Activated T-helper 2 cell treated with anti-CD3 and anti-CD28 coated beads, Interferon-gamma antibody, Interleukin-2, Interleukin-4, amounts not matched to agents 10 μg/mL and 5 μg/mL and 100 μg/mL, durations not matched to agents 14 hours and 24 hours and 36 hours (primary cell): ENCODE measurements around the gene NID1. TPM values are rescaled to one million over a fixed set of nuclear protein-coding genes. Genes with fewer than 3 reads are reported as not detected.

ENCODE experiments used
- DNase-seq: peaks from one replicate; pipeline ENCODE4 v3.0.0; 2021; ENCODE audit warnings: low spot score
- H3K27ac Mint-ChIP-seq: one replicate; pipeline ENCODE4 v1.8.0; 2021; ENCODE audit warnings: mixed read lengths
- H3K27me3 Mint-ChIP-seq: one replicate; pipeline ENCODE4 v1.8.0; 2021; ENCODE audit warnings: low read depth, mixed read lengths
- H3K36me3 Mint-ChIP-seq: one replicate; pipeline ENCODE4 v1.8.0; 2021; ENCODE audit warnings: low read depth, mixed read lengths
- H3K4me1 Mint-ChIP-seq: one replicate; pipeline ENCODE4 v1.8.0; 2021; ENCODE audit warnings: low read depth, mixed read lengths
- H3K4me3 Mint-ChIP-seq: one replicate; pipeline ENCODE4 v1.8.0; 2021; ENCODE audit warnings: low read depth, mild to moderate bottlenecking, moderate library complexity, mixed read lengths
- H3K9me3 Mint-ChIP-seq: one replicate; pipeline ENCODE4 v1.8.0; 2021; ENCODE audit warnings: mixed read lengths
- intact Hi-C: fragments of 100-400 bp; cut with micrococcal nuclease; formaldehyde crosslinking; loops from one replicate; pipeline ENCODE4 v1.15.1; 2023
- total RNA-seq: library from RNA; stranded (reverse); gene quantifications from 2 replicates; pipeline ENCODE4 v1.2.3, GENCODE V29; 2022

NID1 gene
- total RNA-seq, 1 donor from 2014 or later = 0.55 TPM

DNA sequence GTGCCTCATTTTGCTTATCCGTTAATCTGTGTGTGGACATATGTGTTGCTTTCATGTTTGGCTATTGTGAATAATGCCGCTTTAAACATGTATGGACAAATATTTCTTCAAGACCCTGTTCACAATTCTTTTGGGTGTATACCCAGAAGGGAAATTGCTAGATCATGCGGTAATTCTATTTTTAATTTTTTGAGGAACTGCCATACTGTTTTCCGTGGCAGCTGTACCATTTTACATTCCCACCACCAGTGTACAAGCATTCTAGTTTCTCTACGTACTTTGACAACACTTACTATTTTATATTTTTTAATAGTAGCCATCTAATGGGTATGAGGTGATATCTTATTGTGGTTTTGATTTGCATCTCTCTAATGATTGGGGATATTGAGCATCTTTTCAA is 7.1 kb upstream of the NID1 start:
- H3K36me3 Mint-ChIP-seq = no peaks in the 10 kb centered on the region
- peaks cover 33% of the 10 kb centered on the region for H3K27me3 Mint-ChIP-seq
- DNase-seq = no peak
- H3K4me1 Mint-ChIP-seq = peaks cover 5% of the 10 kb centered on the region
- H3K4me3 Mint-ChIP-seq = no peak overlapping the region
- no peaks in the 10 kb centered on the region for H3K9me3 Mint-ChIP-seq
- intact Hi-C loops = no loop called here
- H3K27ac Mint-ChIP-seq = no peak overlapping the region

DNA sequence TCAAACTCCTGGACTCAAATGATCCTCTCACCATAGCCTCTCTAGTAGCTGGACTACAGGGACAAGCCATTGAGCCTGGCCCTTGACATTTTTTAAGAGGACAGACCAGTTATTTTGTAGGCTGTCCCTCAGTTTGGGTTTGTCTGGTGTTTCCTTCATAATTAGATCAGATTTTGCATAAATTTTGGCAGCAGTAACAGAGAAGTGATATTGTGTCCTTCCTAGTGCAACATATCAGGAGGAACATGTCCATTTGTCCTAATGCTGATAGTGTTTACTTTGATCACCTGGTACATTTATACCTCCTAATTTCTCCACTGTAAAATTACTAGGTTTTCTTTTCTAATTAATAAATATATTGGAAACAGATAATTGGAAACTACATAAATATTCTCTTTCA is 5.9 kb upstream of the NID1 start:
- H3K4me1 Mint-ChIP-seq = peaks cover 18% of the 10 kb centered on the region
- no peak overlapping the region for H3K4me3 Mint-ChIP-seq
- intact Hi-C loops = no loop called here
- no peaks in the 10 kb centered on the region for H3K9me3 Mint-ChIP-seq
- H3K27me3 Mint-ChIP-seq = peaks cover 34% of the 10 kb centered on the region
- H3K36me3 Mint-ChIP-seq = no peaks in the 10 kb centered on the region
- no peak overlapping the region for H3K27ac Mint-ChIP-seq
- no peak for DNase-seq

DNA sequence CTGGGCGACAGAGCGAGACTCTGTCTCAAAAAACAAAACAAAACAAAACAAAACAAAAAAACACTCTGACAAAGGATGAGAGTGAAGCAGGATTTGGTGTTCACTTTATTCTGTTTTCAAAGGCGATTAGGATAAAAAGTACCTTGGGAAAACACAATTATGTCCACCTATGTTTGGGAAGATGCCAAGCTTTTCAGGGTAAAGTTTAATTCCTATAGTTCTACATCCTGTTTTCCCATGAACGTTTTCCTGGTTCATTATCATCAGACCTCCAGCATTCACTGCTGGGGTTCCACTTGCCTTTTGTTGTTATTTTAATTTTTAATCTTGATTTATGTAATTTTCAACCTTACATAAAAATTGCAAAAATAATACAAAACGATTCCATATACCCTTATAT is 4.9 kb upstream of the NID1 start:
- Mint-ChIP-seq H3K27me3 (peaks cover 38% of the 10 kb centered on the region), H3K9me3 (no peaks in the 10 kb centered on the region), H3K36me3 (no peaks in the 10 kb centered on the region), H3K4me1 (peaks cover 22% of the 10 kb centered on the region), H3K27ac (no peak overlapping the region), H3K4me3 (no peak overlapping the region)
- intact Hi-C loops = loop anchor here (10.0 kb wide), 1 partner anchor 65 kb away; no protein-coding TSS in a partner anchor
- no peak for DNase-seq

DNA sequence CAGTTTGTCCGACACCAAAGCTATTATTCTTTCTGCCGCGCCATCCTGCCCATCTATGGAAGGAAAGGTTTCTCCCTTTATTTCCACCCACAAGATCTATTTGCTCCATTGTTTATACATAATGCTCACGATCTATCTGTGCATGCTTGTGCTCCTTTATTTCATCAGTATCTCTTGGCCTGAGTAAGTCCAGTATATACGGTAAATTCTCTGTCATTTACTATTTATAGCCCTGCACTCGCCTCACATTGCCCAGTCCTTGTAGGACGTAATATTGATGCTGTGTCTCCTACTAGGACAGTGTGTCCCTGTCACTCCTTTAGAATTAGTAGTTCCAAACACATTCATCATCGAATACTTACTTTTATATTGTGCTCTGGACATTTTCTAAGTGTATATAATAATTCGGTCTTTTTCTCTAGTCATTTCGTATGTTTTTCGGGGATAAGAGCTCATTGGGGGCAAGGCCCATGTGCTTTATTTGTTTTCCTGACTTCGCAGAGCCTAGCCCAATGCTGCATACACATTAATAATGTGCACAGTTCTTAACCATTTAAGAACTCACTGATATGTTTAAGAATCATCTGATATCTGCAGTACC is 3.1 kb upstream of the NID1 start:
- intact Hi-C loops = loop anchor here (10.0 kb wide), 1 partner anchor 63 kb away; no protein-coding TSS in a partner anchor
- Mint-ChIP-seq H3K4me1 (peaks cover 25% of the 10 kb centered on the region), H3K27ac (no peak overlapping the region), H3K27me3 (peaks cover 40% of the 10 kb centered on the region), H3K9me3 (no peaks in the 10 kb centered on the region), H3K4me3 (no peak overlapping the region), H3K36me3 (no peaks in the 10 kb centered on the region)
- no peak for DNase-seq

DNA sequence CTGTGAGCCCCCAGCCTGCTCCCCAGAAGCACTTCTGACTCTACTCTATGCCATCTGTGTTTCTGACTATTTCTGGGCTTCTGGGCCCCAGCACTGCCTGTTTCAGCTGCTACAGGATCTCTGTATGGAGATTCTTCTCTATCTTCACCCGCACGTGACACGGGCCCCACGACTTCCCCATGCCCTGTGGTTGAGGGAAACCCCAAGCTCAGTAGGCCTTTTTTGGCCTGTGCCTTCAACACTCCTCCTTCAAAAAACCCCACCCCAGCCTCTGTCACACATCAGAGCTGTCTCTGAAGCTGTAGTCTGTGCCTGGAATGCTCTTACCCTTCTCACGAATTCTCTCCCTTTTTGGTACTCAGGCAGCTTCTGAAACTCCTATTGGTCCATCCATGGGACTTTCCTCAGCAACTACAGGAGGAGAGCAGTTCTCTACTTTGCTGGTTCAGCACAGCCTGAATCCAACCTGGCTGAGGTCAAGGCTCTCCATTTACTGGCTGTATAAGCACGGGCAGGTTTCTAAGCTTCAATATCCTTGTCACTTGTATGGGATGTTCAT is 2.0 kb upstream of the NID1 start:
- Mint-ChIP-seq H3K27me3 (peaks cover 46% of the 10 kb centered on the region), H3K4me1 (peaks cover 25% of the 10 kb centered on the region), H3K36me3 (no peaks in the 10 kb centered on the region), H3K27ac (no peak overlapping the region), H3K4me3 (peak overlapping the region; percentile 27), H3K9me3 (no peaks in the 10 kb centered on the region)
- intact Hi-C loops = loop anchor here (10.0 kb wide), 1 partner anchor 62 kb away; no protein-coding TSS in a partner anchor
- peak; percentile 61 for DNase-seq

DNA sequence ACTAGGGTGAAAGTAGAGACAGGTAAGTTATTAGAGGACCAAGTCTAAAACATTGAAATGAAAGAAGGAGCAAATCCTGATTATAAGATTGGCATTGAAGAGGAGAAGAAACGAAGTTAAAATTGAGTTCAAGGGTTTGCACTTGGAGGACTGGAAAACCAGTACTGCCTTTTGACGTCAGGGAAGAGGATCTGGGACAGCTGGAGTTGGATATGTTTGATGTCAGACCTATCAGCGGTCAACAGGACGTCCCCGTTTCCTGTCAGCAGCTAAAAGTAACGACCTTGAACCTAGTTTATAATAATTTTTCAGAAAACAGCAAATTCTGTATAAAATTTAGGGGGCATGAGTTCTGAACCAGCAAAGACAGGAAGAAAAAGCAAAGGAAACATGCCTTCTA is 1.2 kb upstream of the NID1 start:
- Mint-ChIP-seq H3K9me3 (no peaks in the 10 kb centered on the region), H3K4me3 (peak overlapping the region; percentile 49), H3K27me3 (peaks cover 51% of the 10 kb centered on the region), H3K36me3 (no peaks in the 10 kb centered on the region), H3K27ac (no peak overlapping the region), H3K4me1 (peaks cover 25% of the 10 kb centered on the region)
- intact Hi-C loops = loop anchor here (10.0 kb wide), 1 partner anchor 61 kb away; no protein-coding TSS in a partner anchor
- no peak for DNase-seq

DNA sequence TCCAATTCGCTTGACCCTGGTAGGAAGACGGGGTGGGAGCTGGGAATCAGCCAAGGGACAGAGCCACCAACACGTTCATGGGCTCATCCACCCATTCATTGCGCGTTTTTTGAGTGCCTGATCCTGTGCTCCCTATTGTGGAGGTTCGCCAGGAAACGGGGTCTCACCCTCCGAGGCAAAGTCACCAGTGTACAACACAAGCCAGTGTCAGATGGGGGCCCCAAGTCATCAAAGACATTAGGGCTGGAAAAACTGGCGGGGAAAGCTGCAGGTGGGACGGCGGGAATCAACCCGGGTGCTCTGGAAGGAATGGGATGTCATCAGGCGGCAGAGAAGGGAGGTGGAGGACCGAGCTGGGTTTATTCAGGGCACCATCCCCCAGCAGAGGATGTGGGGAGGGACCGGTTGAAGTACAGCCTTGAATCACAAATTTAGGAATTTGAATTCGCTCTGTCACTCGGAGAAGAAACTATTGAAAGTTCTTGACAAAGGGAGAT is 667 bp upstream of the NID1 start:
- Mint-ChIP-seq H3K27ac (no peak overlapping the region), H3K36me3 (no peaks in the 10 kb centered on the region), H3K4me1 (peaks cover 25% of the 10 kb centered on the region), H3K9me3 (no peaks in the 10 kb centered on the region), H3K4me3 (peak overlapping the region; percentile 49), H3K27me3 (peaks cover 52% of the 10 kb centered on the region)
- intact Hi-C loops = loop anchor here (10.0 kb wide), 1 partner anchor 61 kb away; no protein-coding TSS in a partner anchor
- DNase-seq = no peak

DNA sequence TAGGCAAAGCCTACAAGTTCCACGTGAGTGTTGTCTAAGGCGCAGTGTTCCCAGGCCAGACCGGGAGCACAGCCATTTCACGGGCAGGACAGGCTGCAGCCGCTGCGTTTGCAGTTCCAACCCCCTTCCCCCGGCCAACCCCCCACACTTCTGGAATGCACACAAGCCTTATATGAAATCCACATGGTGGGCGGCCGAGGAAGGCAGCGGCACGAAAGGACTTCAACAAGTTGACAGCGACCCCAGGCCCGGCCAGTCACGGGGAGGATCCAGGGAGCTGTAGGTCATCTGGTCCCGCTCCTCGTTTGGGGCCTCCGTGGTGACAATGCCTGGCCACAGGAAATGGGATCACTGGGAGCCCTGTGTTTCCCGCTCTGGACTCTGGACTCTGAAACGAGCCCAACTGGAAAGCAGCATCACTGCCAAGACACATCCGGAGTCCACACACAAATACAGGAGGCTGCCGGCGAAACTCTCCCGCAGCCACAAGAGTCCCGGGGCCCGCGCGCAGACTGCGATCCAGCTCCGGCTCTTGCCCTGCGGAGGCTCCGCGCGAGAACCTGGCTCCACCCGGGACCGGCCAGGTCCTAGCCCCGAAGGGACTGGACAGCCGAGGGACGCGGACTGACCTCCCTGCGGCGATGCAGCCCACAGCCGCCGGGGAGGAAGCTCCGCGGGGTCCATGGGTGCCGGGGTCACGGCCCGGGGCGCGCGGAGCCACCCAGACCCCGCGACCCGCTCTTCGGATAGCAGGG is 794 bp downstream of the NID1 start:
- intact Hi-C loops = loop anchor here (10.0 kb wide), 1 partner anchor 59 kb away; no protein-coding TSS in a partner anchor
- peaks cover 49% of the 10 kb centered on the region for H3K27me3 Mint-ChIP-seq
- peaks cover 25% of the 10 kb centered on the region for H3K4me1 Mint-ChIP-seq
- H3K4me3 Mint-ChIP-seq = peak overlapping the region; percentile 11
- H3K36me3 Mint-ChIP-seq = no peaks in the 10 kb centered on the region
- H3K9me3 Mint-ChIP-seq = no peaks in the 10 kb centered on the region
- no peak for DNase-seq
- no peak overlapping the region for H3K27ac Mint-ChIP-seq

DNA sequence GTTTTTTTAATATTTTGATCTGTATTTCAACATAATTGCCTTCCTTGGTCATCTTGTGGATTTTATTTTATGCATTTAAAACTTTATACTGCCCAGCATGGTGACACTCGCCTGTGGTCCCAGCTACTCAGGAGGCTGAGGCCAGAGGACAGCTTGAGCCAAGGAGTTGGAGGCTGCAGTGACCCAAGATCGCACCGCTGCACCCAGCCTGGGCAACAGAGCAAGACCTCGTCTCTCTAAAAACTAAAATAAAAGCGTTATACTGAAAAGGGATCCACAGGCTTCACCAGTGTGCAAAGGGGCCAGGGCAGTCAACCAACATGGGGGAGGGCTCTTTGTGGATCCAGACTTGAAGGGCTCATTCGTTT is 1.4 kb downstream of the NID1 start:
- Mint-ChIP-seq H3K27me3 (peaks cover 49% of the 10 kb centered on the region), H3K9me3 (no peaks in the 10 kb centered on the region), H3K4me1 (peaks cover 27% of the 10 kb centered on the region), H3K4me3 (peak overlapping the region; percentile 22), H3K27ac (no peak overlapping the region), H3K36me3 (no peaks in the 10 kb centered on the region)
- intact Hi-C loops = loop anchor here (10.0 kb wide), 1 partner anchor 59 kb away; no protein-coding TSS in a partner anchor
- DNase-seq = no peak

DNA sequence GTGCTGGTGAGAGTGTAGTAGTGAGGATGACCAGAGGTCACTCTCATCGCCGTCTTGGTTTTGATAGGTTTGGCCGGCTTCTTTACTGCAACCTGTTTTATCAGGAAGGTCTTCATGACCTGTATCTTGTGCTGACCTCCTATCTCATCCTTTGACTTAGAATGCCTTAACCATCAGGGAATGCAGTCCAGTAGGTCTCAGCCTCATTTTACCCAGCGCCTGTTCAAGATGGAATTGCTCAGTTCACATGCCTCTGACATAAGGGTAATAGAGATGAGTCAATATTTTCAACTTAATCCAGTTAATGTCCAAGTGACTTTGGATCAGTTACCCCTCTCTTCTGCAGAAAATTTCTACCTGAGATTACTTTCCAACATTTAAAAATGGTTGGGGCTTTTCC is 4.6 kb downstream of the NID1 start:
- Mint-ChIP-seq H3K9me3 (no peaks in the 10 kb centered on the region), H3K27ac (no peak overlapping the region), H3K36me3 (no peaks in the 10 kb centered on the region), H3K27me3 (peaks cover 43% of the 10 kb centered on the region), H3K4me1 (peaks cover 10% of the 10 kb centered on the region), H3K4me3 (no peak overlapping the region)
- intact Hi-C loops = loop anchor here (10.0 kb wide), 1 partner anchor 55 kb away; no protein-coding TSS in a partner anchor
- DNase-seq = no peak

DNA sequence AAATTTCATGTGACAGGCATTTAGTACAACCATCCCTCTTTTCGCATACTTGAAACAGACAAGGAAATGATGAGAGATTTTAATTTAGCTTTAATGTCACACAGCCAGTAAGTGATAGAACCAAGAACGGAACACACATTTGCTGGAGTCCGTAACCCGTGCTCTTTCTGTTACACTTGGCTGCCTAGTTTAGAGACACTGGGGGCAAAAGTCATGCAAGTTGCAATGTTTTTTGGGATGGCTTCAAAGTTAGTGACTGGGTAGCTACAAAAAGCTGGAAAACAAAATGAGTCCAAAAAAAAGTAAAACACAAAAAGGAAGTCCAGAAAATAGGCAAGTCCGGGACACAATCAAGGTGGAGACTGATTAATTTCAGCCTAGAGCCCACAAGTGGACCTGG is 5.9 kb downstream of the NID1 start:
- peaks cover 10% of the 10 kb centered on the region for H3K4me1 Mint-ChIP-seq
- H3K27me3 Mint-ChIP-seq = peaks cover 40% of the 10 kb centered on the region
- no peaks in the 10 kb centered on the region for H3K36me3 Mint-ChIP-seq
- no peak overlapping the region for H3K27ac Mint-ChIP-seq
- H3K4me3 Mint-ChIP-seq = no peak overlapping the region
- intact Hi-C loops = no loop called here
- no peak for DNase-seq
- H3K9me3 Mint-ChIP-seq = no peaks in the 10 kb centered on the region

DNA sequence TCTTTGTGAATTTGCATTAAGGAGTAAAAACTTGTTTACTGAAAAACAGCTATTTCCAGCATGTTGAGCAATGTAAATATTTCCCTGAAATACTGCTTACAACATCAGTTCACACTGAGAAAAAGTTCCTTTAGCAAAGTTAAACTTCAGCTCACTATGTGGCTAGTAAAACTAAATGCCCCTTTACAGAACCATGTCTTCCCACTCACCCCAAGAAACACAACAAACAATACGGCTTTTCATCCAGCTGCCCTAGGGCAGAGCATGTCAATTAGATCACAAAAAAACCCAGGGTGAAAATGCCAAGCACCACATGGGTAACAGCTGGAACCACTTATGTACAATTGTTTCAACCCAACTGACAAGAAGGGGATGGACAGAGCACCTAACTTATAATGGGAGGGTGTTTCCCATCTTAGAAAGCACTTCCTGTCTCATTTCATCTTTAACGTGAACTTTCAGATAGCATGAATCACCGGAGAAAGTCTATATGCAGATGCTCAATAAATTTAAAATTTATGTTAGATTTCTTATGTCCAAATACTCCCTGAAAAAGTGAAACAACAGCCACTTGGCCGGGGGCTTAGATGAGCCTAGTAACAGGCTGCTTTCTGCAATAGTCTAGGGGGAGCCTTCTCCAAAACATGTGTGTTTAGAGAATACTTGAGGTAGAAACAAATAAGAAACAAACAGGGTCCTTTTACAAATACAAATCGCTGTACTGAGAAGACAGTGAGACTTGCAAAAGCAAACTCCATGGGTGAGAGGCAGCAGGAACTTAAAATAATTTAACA is 6.6 kb downstream of the NID1 start:
- Mint-ChIP-seq H3K36me3 (no peaks in the 10 kb centered on the region), H3K4me1 (peaks cover 7% of the 10 kb centered on the region), H3K27ac (no peak overlapping the region), H3K9me3 (no peaks in the 10 kb centered on the region), H3K27me3 (peaks cover 37% of the 10 kb centered on the region), H3K4me3 (no peak overlapping the region)
- DNase-seq = no peak
- intact Hi-C loops = no loop called here
